Tibial nerve (tissue), 4 donors: ENCODE data around the gene BRSK2.

Experiments
- EP300 ChIP-seq, 2 donors: sonication (generic); formaldehyde crosslinking; IDR thresholded peaks; one replicate each; pipeline ENCODE4 v1.6.1; 2017; ENCODE audit warnings: antibody characterized with exemption in 2 of 2, mild to moderate bottlenecking in 1 of 2
- POLR2A ChIP-seq, 2 donors: fragments of 450-650 bp; IDR thresholded peaks; one replicate each; pipeline ENCODE4 v1.6.1; 2017; ENCODE audit warnings: antibody characterized with exemption in 2 of 2, mild to moderate bottlenecking in 2 of 2, moderate library complexity in 2 of 2
- TF ChIP-seq, protein P1 (sequence below), 5 experiments: fragments of 200-600 bp in 3 of 5; fragments of 450-650 bp in 2 of 5; sonication (generic) in 3 of 5; IDR thresholded peaks; one replicate each; pipeline ENCODE4 v1.5.1; 2016 to 2019; ENCODE audit warnings: antibody characterized with exemption in 5 of 5, mild to moderate bottlenecking in 3 of 5, moderate library complexity in 2 of 5

DNA sequence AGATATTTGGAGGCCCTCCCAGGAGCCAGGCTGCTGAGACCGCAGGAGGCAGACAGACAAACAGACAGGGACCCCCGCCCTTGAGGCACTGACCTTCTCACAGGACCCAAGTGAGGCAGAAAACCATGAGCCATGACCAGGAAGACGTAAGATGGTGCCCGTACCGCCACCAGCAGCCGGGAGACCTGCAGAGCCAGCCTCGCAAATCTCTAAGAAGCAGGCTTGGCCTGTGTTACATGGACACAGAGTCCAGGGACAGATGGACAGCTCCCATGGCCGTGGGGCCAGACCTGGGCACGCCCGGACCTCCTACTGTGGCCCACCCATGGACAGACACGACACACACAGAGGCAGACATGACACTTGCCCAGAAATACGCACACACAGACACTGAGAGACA is 49.6 kb upstream of the BRSK2 start:
- TF ChIP-seq, protein P1, sequence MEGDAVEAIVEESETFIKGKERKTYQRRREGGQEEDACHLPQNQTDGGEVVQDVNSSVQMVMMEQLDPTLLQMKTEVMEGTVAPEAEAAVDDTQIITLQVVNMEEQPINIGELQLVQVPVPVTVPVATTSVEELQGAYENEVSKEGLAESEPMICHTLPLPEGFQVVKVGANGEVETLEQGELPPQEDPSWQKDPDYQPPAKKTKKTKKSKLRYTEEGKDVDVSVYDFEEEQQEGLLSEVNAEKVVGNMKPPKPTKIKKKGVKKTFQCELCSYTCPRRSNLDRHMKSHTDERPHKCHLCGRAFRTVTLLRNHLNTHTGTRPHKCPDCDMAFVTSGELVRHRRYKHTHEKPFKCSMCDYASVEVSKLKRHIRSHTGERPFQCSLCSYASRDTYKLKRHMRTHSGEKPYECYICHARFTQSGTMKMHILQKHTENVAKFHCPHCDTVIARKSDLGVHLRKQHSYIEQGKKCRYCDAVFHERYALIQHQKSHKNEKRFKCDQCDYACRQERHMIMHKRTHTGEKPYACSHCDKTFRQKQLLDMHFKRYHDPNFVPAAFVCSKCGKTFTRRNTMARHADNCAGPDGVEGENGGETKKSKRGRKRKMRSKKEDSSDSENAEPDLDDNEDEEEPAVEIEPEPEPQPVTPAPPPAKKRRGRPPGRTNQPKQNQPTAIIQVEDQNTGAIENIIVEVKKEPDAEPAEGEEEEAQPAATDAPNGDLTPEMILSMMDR (IDR thresholded peaks at IDR 0.05), result no peak
- TF ChIP-seq POLR2A (IDR thresholded peaks at IDR 0.05) (no peak), EP300 (IDR thresholded peaks at IDR 0.05) (no peak)
